HFFc6 (cell line): ENCODE data around the gene CEND1. TPM values are rescaled to one million over a fixed set of nuclear protein-coding genes. Genes with fewer than 3 reads are reported as not detected.

Source experiments
- DNase-seq: peaks from one replicate; pipeline ENCODE4 v3.0.0-alpha.2; 2018
- H3K27ac Mint-ChIP-seq: 2 replicates; pipeline ENCODE4 v1.8.0; 2020; ENCODE audit warnings: mild to moderate bottlenecking, mixed read lengths
- H3K27me3 Mint-ChIP-seq: 2 replicates; pipeline ENCODE4 v1.8.0; 2021; ENCODE audit warnings: mild to moderate bottlenecking, moderate library complexity, mixed read lengths; ENCODE audit not compliant: insufficient read depth
- H3K36me3 Mint-ChIP-seq: 2 replicates; pipeline ENCODE4 v1.8.0; 2021; ENCODE audit warnings: low read depth, mixed read lengths
- H3K4me1 Mint-ChIP-seq: 2 replicates; pipeline ENCODE4 v1.8.0; 2020; ENCODE audit warnings: low read depth, mixed read lengths
- H3K4me3 Mint-ChIP-seq: 2 replicates; pipeline ENCODE4 v1.8.0; 2020; ENCODE audit warnings: mild to moderate bottlenecking, moderate library complexity, mixed read lengths
- H3K9me3 Mint-ChIP-seq: 2 replicates; pipeline ENCODE4 v1.8.0; 2020; ENCODE audit warnings: mild to moderate bottlenecking, mixed read lengths
- CTCF ChIP-seq: fragments of 200-600 bp; sonication (generic); IDR thresholded peaks from 2 replicates; pipeline ENCODE4 v1.5.0; 2021; ENCODE audit warnings: antibody characterized with exemption, mild to moderate bottlenecking
- total RNA-seq, 6 experiments: library from RNA; stranded (reverse); fragmentation: NEBNext Ultra II Directional; extraction: Animal tissue kit (Norgen Biotek cat#: 25700); gene quantifications; 2 replicates in 1 of 6; 3 replicates in 5 of 6; pipeline ENCODE4 v1.2.3, GENCODE V29; 2021

The CEND1 gene
- total RNA-seq, 6 experiments from 2014 or later: 8.2 to 12.2 (median 11.0) TPM

GRCh38 chr11:763549-764321 lies 26.2 kb downstream of the CEND1 start:
- H3K36me3 Mint-ChIP-seq: peaks cover 8% of the 10 kb centered on the region; the same call in 1 of the 2 replicates
- no peak for TF ChIP-seq CTCF
- peaks cover 17% of the 10 kb centered on the region for H3K4me1 Mint-ChIP-seq
- peak overlapping the region; percentile 73 for H3K27ac Mint-ChIP-seq
- H3K9me3 Mint-ChIP-seq: no peaks in the 10 kb centered on the region; the same call in 1 of the 2 replicates
- no peak for DNase-seq
- H3K4me3 Mint-ChIP-seq: no peak overlapping the region
- H3K27me3 Mint-ChIP-seq: peaks cover 16% of the 10 kb centered on the region

GRCh38 chr11:763073-763463 lies 26.8 kb downstream of the CEND1 start:
- Mint-ChIP-seq H3K36me3 (peaks cover 8% of the 10 kb centered on the region; the same call in 1 of the 2 replicates), H3K4me3 (peak overlapping the region; percentile 49), H3K9me3 (no peaks in the 10 kb centered on the region; the same call in 1 of the 2 replicates), H3K4me1 (peaks cover 17% of the 10 kb centered on the region), H3K27ac (peak overlapping the region; percentile 93), H3K27me3 (peaks cover 16% of the 10 kb centered on the region)
- TF ChIP-seq CTCF: no peak
- DNase-seq: no peak

- Mint-ChIP-seq H3K27me3 (peaks cover 16% of the 10 kb centered on the region), H3K36me3 (peaks cover 11% of the 10 kb centered on the region), H3K4me3 (peak overlapping the region; percentile 49), H3K27ac (peak overlapping the region; percentile 93), H3K4me1 (peaks cover 17% of the 10 kb centered on the region), H3K9me3 (no peaks in the 10 kb centered on the region; the same call in 1 of the 2 replicates)
- TF ChIP-seq CTCF: peak; percentile 73
- peak; percentile 94 for DNase-seq
These were observed 27.3 kb downstream of the CEND1 start for GRCh38 chr11:762421-763072.

- Mint-ChIP-seq H3K27me3 (peaks cover 16% of the 10 kb centered on the region), H3K36me3 (peaks cover 18% of the 10 kb centered on the region), H3K4me1 (peaks cover 17% of the 10 kb centered on the region), H3K4me3 (no peak overlapping the region), H3K9me3 (no peaks in the 10 kb centered on the region; the same call in 1 of the 2 replicates), H3K27ac (peak overlapping the region; percentile 93)
- DNase-seq: no peak
- TF ChIP-seq CTCF: no peak
These were observed 28.3 kb downstream of the CEND1 start for GRCh38 chr11:761526-762108.

- H3K27me3 Mint-ChIP-seq: peaks cover 17% of the 10 kb centered on the region
- H3K27ac Mint-ChIP-seq: peak overlapping the region; percentile 42; the same call in 1 of the 2 replicates
- no peak for DNase-seq
- H3K9me3 Mint-ChIP-seq: no peaks in the 10 kb centered on the region; the same call in 1 of the 2 replicates
- H3K36me3 Mint-ChIP-seq: peaks cover 18% of the 10 kb centered on the region
- TF ChIP-seq CTCF: no peak
- H3K4me3 Mint-ChIP-seq: no peak overlapping the region
- peaks cover 17% of the 10 kb centered on the region for H3K4me1 Mint-ChIP-seq
These were observed 29.7 kb downstream of the CEND1 start for GRCh38 chr11:760236-760635.
